Trophoblast cell (in vitro differentiated cells and primary cell): Measurements from ENCODE around the gene LRRN2.

Experiments
- DNase-seq, 2 donors: peaks; one replicate each; pipeline ENCODE4 v3.0.0-alpha.2; 2016
- H2AFZ ChIP-seq: 2 replicates; pipeline ENCODE4 v1.6.1; 2013; ENCODE audit warnings: low read length, moderate library complexity, mild to moderate bottlenecking; ENCODE audit not compliant: insufficient read depth, poor library complexity
- H2AK5ac ChIP-seq: 2 replicates; pipeline ENCODE4 v1.6.1; 2013; ENCODE audit warnings: mild to moderate bottlenecking, low read length
- H2BK120ac ChIP-seq: 2 replicates; pipeline ENCODE4 v1.6.1; 2013; ENCODE audit warnings: low read length, mild to moderate bottlenecking, moderate library complexity; ENCODE audit not compliant: insufficient read depth, poor library complexity
- H2BK12ac ChIP-seq: 2 replicates; pipeline ENCODE4 v1.6.1; 2013; ENCODE audit warnings: mild to moderate bottlenecking, low read length, moderate library complexity
- H2BK5ac ChIP-seq: 2 replicates; pipeline ENCODE4 v1.6.1; 2013; ENCODE audit warnings: low read length, low read depth, moderate library complexity, mild to moderate bottlenecking; ENCODE audit not compliant: poor library complexity
- H3K14ac ChIP-seq: 2 replicates; pipeline ENCODE4 v1.6.1; 2013; ENCODE audit warnings: mild to moderate bottlenecking, low read length
- H3K18ac ChIP-seq: 2 replicates; pipeline ENCODE4 v1.6.1; 2013; ENCODE audit warnings: mild to moderate bottlenecking, low read length
- H3K23ac ChIP-seq: 2 replicates; pipeline ENCODE4 v1.6.1; 2013; ENCODE audit warnings: low read length
- H3K27ac ChIP-seq: 2 replicates; pipeline ENCODE4 v1.5.1; 2013; ENCODE audit warnings: low read depth, mild to moderate bottlenecking, inconsistent platforms, low read length, moderate library complexity
- H3K27me3 ChIP-seq: 2 replicates; pipeline ENCODE4 v1.6.1; 2013; ENCODE audit warnings: inconsistent platforms, mild to moderate bottlenecking, low read length, moderate library complexity; ENCODE audit not compliant: insufficient read depth
- H3K36me3 ChIP-seq, 2 experiments: 1 replicate in 1 of 2; 2 replicates in 1 of 2; pipeline ENCODE4 v1.6.1; 2013; ENCODE audit warnings: low read length in 2 of 2, mild to moderate bottlenecking in 2 of 2, moderate library complexity in 1 of 2; ENCODE audit not compliant: insufficient read depth in 2 of 2, control insufficient read depth in 1 of 2
- H3K4ac ChIP-seq: 2 replicates; pipeline ENCODE4 v1.6.1; 2013; ENCODE audit warnings: low read depth, mild to moderate bottlenecking, low read length, moderate library complexity
- H3K4me1 ChIP-seq, 2 experiments: 1 replicate in 1 of 2; 2 replicates in 1 of 2; pipeline ENCODE4 v1.6.1; 2013; ENCODE audit warnings: low read length in 2 of 2, mild to moderate bottlenecking in 2 of 2, moderate library complexity in 1 of 2; ENCODE audit not compliant: insufficient read depth in 2 of 2, control insufficient read depth in 1 of 2
- H3K4me2 ChIP-seq: 2 replicates; pipeline ENCODE4 v1.6.1; 2013; ENCODE audit warnings: inconsistent platforms, mild to moderate bottlenecking, low read length, moderate library complexity
- H3K4me3 ChIP-seq: 2 replicates; pipeline ENCODE4 v1.5.1; 2013; ENCODE audit warnings: mild to moderate bottlenecking, low read depth, low read length, inconsistent platforms
- H3K79me1 ChIP-seq: one replicate; pipeline ENCODE4 v1.6.1; 2013; ENCODE audit warnings: low read length
- H3K79me2 ChIP-seq: 2 replicates; pipeline ENCODE4 v1.6.1; 2013; ENCODE audit warnings: low read length, mild to moderate bottlenecking; ENCODE audit not compliant: control insufficient read depth, insufficient read depth, poor library complexity
- H3K9ac ChIP-seq: 2 replicates; pipeline ENCODE4 v1.6.1; 2013; ENCODE audit warnings: mild to moderate bottlenecking, low read length
- H3K9me3 ChIP-seq: 2 replicates; pipeline ENCODE4 v1.6.1; 2013; ENCODE audit warnings: low read depth, mild to moderate bottlenecking, control low read depth, inconsistent platforms, low read length; ENCODE audit not compliant: insufficient read depth
- H4K12ac ChIP-seq: 2 replicates; pipeline ENCODE4 v1.6.1; 2013; ENCODE audit warnings: low read depth, mild to moderate bottlenecking, low read length, moderate library complexity
- H4K8ac ChIP-seq: 2 replicates; pipeline ENCODE4 v1.6.1; 2013; ENCODE audit warnings: low read depth, mild to moderate bottlenecking, low read length, moderate library complexity
- H4K91ac ChIP-seq: one replicate; pipeline ENCODE4 v1.6.1; 2013; ENCODE audit warnings: low read depth, mild to moderate bottlenecking, low read length, moderate library complexity
- WGBS: extraction: QIAGEN DNeasy Blood & Tissue Kit; methylation state at CpG from one replicate; pipeline ENCODE4 v1.1.7; 2013; ENCODE audit warnings: missing lambda C conversion rate; ENCODE audit not compliant: insufficient read length, insufficient coverage; ENCODE audit errors: extremely low coverage; 5-methylcytosine and 5-hydroxymethylcytosine counted together

The LRRN2 gene

DNA sequence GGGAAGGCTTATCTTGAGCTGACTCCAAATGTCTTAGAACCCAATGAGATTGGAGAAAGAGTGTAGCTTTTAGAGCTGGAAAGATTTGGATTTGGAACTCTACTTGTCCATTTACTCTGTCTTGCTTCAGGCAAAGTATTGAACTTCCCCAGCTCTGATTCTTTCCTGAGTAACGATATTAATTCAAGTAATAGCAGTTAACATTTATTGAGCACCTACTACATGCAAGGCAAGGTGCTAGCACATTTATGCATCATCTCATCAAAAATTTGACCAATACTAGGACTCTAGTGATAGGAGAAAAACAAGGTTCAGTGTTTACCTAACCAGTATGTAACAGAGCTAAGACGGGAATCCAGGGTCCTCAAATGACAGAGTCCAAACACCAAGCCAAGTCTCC lies 2.5 kb upstream of the LRRN2 start:
- Histone ChIP-seq H4K8ac (no peak overlapping the region), H3K79me2 (no peaks in the 10 kb centered on the region), H4K91ac (no peak overlapping the region), H3K27ac (no peak overlapping the region), H3K4me3 (no peak overlapping the region), H3K4me2 (no peak overlapping the region), H4K12ac (no peak overlapping the region), H2AFZ (no peak overlapping the region), H2BK5ac (no peak overlapping the region), H3K14ac (no peak overlapping the region), H3K36me3 (no peaks in the 10 kb centered on the region), H3K4ac (no peak overlapping the region), H3K4me1 (peaks cover 11 to 15% of the 10 kb centered on the region in 2 experiments), H3K9me3 (peaks cover 2% of the 10 kb centered on the region), H2AK5ac (no peak overlapping the region), H2BK12ac (no peak overlapping the region), H3K18ac (no peak overlapping the region), H3K27me3 (peaks cover 32% of the 10 kb centered on the region), H3K79me1 (no peaks in the 10 kb centered on the region), H2BK120ac (no peak overlapping the region), H3K9ac (no peak overlapping the region), H3K23ac (no peak overlapping the region)
- DNase-seq: no peak
- WGBS: no CpG with 5 or more reads among the region's 2 CpGs

DNA sequence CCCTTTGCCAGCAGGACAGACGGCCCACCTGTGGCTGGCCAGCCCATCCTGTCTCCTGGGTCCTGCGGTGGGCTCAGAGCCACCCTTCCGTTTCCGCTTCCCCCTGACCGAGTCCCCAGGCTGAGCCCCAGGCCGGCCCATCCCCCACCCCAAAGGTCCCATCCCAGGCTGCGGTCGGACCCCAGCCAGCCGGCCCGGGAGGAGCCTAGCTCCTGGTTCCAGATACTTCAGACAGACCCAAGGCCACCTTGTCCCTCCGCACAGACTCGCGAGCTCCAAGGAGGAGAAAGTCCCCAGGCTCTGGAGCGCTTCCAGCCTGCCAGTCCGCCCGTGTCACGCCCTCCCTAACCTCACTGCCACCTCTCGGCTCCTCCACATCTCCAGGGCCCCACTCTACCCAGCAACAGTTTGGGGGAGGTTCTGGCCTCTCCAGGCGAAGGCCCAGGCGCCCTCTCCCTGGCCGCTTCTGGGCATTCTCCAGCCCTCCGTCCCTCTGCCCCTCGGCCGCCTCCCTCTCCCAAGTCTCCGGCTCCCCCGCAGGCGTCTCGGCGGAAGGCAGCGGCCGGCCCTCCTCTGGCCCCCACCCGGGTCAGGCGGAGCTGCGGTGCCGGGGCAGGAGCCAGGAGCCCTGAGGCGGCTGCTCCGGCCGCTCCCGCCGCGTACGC lies 835 bp downstream of the LRRN2 start:
- H2BK5ac ChIP-seq: no peak overlapping the region
- no peak overlapping the region for H3K9ac ChIP-seq
- H3K4me2 ChIP-seq: peak overlapping the region; percentile 83
- H3K4me1 ChIP-seq: peaks cover 11 to 15% of the 10 kb centered on the region in 2 experiments
- no peak overlapping the region for H2BK120ac ChIP-seq
- H3K4me3 ChIP-seq: peak overlapping the region; percentile 67
- no peak overlapping the region for H4K8ac ChIP-seq
- no peaks in the 10 kb centered on the region for H3K36me3 ChIP-seq
- peak overlapping the region; percentile 41 for H2AFZ ChIP-seq
- H4K12ac ChIP-seq: no peak overlapping the region
- DNase-seq: no peak
- no peak overlapping the region for H3K27ac ChIP-seq
- peaks cover 32% of the 10 kb centered on the region for H3K27me3 ChIP-seq
- no peak overlapping the region for H4K91ac ChIP-seq
- no peaks in the 10 kb centered on the region for H3K79me2 ChIP-seq
- no peak overlapping the region for H3K14ac ChIP-seq
- H2BK12ac ChIP-seq: no peak overlapping the region
- WGBS: no CpG with 5 or more reads among the region's 42 CpGs
- peaks cover 2% of the 10 kb centered on the region for H3K9me3 ChIP-seq
- H3K23ac ChIP-seq: no peak overlapping the region
- no peak overlapping the region for H3K4ac ChIP-seq
- H3K18ac ChIP-seq: no peak overlapping the region
- no peaks in the 10 kb centered on the region for H3K79me1 ChIP-seq
- no peak overlapping the region for H2AK5ac ChIP-seq

DNA sequence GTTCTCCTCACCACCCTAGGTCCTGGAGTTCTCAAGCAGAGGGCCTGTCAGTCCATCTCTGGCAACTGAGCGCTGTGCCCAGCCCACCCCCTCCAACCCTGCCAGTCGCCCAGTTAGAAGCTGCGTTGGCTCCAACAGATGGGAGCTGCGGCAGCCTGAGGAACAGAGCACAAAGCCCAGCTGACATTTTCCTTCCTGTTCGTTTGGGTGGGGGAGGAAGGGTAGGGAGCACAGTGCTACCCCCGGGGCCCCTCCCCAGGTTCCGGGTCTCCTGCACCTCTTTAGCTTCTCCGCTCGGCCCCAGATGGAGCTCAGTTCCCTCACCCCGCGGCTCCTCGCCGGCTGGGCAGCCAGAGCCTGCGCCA lies 1.4 kb downstream of the LRRN2 start:
- no peak overlapping the region for H2BK5ac ChIP-seq
- H3K18ac ChIP-seq: no peak overlapping the region
- H4K8ac ChIP-seq: no peak overlapping the region
- H3K27ac ChIP-seq: no peak overlapping the region
- H4K91ac ChIP-seq: no peak overlapping the region
- H3K9me3 ChIP-seq: peaks cover 2% of the 10 kb centered on the region
- no peaks in the 10 kb centered on the region for H3K36me3 ChIP-seq
- H3K4me3 ChIP-seq: no peak overlapping the region
- H3K9ac ChIP-seq: no peak overlapping the region
- H3K79me1 ChIP-seq: no peaks in the 10 kb centered on the region
- H3K4me2 ChIP-seq: peak overlapping the region; percentile 83
- H2BK12ac ChIP-seq: no peak overlapping the region
- peaks cover 11 to 15% of the 10 kb centered on the region in 2 experiments for H3K4me1 ChIP-seq
- H4K12ac ChIP-seq: no peak overlapping the region
- H3K23ac ChIP-seq: no peak overlapping the region
- H2AK5ac ChIP-seq: no peak overlapping the region
- H2BK120ac ChIP-seq: no peak overlapping the region
- no peak overlapping the region for H3K4ac ChIP-seq
- no peak overlapping the region for H3K14ac ChIP-seq
- H3K27me3 ChIP-seq: peaks cover 32% of the 10 kb centered on the region
- no peak for DNase-seq
- H3K79me2 ChIP-seq: no peaks in the 10 kb centered on the region
- no CpG with 5 or more reads among the region's 14 CpGs for WGBS
- H2AFZ ChIP-seq: no peak overlapping the region

DNA sequence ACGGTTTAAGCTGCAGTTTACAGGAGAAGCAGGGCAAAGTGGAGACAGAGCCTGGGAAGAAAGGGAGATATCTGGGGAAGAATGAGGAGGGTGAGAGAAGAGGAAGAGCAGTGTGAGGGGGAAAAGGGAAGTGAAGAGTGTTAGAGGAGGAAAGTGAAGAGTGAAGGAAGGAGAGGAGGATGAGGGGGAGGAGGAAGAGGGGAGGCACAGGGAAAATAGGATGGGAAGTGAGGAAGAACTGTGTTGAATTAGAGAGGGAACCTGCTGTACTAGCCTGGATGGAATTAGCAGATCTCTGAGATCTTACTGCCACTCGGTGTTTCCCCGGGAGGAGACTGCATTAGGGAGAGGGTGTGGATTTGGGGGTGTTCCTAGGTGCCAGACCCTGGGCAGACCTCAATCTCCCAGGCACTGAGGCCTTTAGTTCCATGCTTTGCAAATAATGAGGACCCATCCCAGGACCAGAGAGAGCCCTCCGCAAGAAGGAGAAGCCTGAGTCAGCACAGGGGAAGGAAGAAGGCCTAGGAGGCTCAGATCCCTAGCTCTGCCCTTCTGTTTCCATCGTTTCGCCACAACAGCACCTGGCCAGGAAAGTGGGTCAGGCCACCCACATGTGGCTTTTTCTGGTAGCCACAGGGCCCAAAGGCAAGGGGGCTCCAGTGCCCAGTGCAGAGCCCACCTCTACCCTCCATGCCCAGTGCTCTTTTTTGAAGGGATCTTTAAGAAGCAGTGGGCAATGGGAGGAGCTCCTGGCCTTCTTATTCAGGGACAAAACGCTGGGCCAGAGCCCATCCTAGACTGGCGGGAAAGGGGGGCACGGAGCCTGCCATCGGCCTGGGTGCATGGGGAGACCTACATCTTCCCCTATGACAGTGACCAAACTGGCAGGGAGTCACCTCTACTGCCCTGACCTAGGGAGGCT lies 2.0 kb downstream of the LRRN2 start:
- DNase-seq: no peak
- Histone ChIP-seq H3K9me3 (peaks cover 2% of the 10 kb centered on the region), H2BK120ac (no peak overlapping the region), H2AFZ (no peak overlapping the region), H3K4me1 (peaks cover 11 to 15% of the 10 kb centered on the region in 2 experiments), H3K4me2 (no peak overlapping the region), H3K27me3 (peaks cover 32% of the 10 kb centered on the region), H3K18ac (no peak overlapping the region), H3K23ac (no peak overlapping the region), H3K79me1 (no peaks in the 10 kb centered on the region), H3K79me2 (no peaks in the 10 kb centered on the region), H2BK12ac (no peak overlapping the region), H2BK5ac (no peak overlapping the region), H4K12ac (no peak overlapping the region), H3K4me3 (no peak overlapping the region), H2AK5ac (no peak overlapping the region), H3K36me3 (no peaks in the 10 kb centered on the region), H4K8ac (no peak overlapping the region), H3K14ac (no peak overlapping the region), H3K4ac (no peak overlapping the region), H3K9ac (no peak overlapping the region), H4K91ac (no peak overlapping the region), H3K27ac (no peak overlapping the region)
- WGBS: no CpG with 5 or more reads among the region's 10 CpGs
